Ishikawa (cell line): ENCODE results near the gene PCDH9.

ENCODE experiments used
- CEBPB ChIP-seq: IDR thresholded peaks from 2 replicates; pipeline ENCODE4 v1.6.1; 2012
- EGR1 ChIP-seq: IDR thresholded peaks from 2 replicates; pipeline ENCODE4 v1.6.1; 2012
- REST ChIP-seq: IDR thresholded peaks from 2 replicates; pipeline ENCODE4 v1.6.1; 2012; ENCODE audit warnings: low read depth, mild to moderate bottlenecking
- TAF1 ChIP-seq: IDR thresholded peaks from 2 replicates; pipeline ENCODE4 v1.6.1; 2012; ENCODE audit warnings: low read depth, mild to moderate bottlenecking
- TCF12 ChIP-seq: IDR thresholded peaks from 2 replicates; pipeline ENCODE4 v1.6.1; 2012; ENCODE audit warnings: low read depth
- USF1 ChIP-seq: IDR thresholded peaks from 2 replicates; pipeline ENCODE4 v1.6.1; 2012
- ZBTB7A ChIP-seq: IDR thresholded peaks from 2 replicates; pipeline ENCODE4 v1.6.1; 2012; ENCODE audit warnings: low read depth

- TF ChIP-seq TAF1, result no peak
- TF ChIP-seq REST, result no peak
- TF ChIP-seq TCF12, result no peak
- no peak for TF ChIP-seq USF1
- no peak for TF ChIP-seq EGR1
- TF ChIP-seq CEBPB, result no peak
- no peak for TF ChIP-seq ZBTB7A
Observed at GRCh38 chr13:66357463-66357862, 872.7 kb downstream of the PCDH9 start.
